ENCODE measurements around the gene HELZ.
"Not testable (repeated sequence)": the region's sequence is repeated elsewhere in the genome, so short reads cannot be mapped to it uniquely, and the experiment has no call there.

HELZ gene

DNA sequence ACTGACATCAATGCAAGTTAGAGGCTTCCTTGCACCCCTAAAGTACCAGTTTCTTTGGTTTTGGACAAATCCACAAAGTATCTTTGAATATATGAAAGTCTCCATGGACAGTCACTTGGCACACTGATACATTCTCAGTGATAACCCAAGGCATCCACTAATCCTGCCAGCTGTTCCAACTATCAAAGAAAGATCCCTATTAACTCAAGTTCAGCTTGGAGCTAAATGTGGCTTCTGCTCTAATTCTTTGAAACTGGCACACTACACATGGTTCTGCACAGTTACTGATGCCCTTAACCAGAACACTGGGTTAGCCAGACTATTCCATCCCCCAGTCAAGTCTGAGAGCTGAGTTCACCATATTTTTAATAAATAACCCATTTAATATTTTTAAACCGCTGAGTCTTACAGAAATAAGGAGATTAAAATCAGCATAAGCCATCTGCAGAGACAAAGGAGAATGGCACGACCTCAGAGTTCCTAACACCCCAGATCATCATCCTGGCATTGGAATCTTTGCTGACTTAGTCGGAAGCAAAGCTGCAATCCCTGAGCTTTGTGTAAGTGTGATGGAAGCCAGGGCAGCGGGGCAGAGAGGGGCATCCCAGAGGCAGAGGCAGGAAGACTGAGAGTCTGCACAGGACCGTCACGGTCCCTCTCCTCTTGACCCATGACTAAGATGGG lies 194.4 kb downstream of the HELZ start:
- DNase-seq (ENCODE audit: low read depth): no peak

DNA sequence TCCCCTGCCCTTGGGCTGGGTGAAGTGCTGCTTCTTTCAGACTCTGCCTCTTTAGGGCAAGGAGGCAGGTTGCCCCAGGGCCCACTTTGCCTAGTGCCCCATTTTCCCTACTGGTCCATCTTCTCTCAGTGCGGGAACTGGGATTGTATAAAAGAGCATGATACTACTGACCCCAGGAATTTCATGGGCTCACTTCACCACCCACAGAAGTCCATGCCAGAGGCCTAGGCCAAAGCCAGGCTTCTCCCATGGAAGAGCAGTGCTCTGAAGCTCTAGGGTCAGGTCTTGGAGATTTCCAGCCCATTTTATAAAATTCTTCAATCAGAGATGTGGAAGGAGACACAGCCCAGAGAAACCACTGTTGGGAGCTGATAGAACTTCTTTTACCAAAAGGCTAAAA lies 194.9 kb downstream of the HELZ start:
- DNase-seq (ENCODE audit: low read depth): no peak

DNA sequence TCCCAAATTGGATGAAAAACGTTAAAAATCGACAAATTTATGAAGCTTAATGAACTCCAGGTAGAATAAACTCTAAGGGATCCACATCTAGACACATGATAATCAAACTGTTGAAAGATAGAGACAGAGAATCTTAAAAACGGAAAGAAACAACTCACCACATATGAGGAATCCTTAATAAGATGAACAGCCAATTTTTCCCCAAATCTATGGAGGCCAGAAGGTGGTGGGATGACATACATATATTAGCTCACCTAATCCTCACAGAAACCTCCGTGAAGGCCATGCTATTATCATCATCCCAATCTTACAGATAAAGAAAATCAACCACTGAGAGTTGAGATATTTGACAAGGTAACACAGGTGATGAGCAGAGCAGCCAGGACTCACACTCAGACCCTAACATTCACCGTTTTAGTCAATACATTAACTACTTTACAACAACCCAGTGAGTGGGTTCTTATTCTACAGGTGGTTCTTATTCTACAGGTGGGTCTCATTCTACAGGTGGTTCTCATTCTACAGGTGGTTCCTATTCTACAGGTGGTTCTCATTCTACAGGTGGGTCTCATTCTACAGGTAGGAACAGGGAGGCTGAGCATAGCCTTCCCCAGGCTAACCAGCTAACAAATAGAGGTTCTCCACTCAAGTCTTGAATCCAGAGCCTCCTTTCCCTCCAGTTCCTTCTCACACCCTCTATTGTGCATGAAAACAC lies 195.8 kb downstream of the HELZ start:
- DNase-seq (ENCODE audit: low read depth): no peak

DNA sequence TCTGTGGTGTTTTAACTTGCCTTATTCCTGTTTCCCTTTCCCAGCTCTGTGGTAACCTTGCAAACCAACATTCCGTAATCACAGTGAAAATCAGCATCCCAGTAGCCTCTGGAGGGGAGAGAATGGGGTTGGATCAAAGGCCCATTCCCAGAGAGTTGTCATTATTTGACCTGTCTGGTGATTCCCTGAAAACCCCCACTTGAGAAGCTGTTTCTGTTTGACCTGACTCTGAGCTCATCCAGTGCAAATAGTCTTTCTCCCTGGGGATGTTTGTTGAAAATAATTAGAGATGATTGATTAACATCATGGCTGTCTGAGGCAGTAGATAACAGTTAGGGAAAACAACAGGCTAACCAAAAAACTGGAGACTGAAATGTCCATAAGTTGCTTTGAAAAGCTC lies 197.6 kb downstream of the HELZ start:
- no peak for DNase-seq (ENCODE audit: low read depth)

DNA sequence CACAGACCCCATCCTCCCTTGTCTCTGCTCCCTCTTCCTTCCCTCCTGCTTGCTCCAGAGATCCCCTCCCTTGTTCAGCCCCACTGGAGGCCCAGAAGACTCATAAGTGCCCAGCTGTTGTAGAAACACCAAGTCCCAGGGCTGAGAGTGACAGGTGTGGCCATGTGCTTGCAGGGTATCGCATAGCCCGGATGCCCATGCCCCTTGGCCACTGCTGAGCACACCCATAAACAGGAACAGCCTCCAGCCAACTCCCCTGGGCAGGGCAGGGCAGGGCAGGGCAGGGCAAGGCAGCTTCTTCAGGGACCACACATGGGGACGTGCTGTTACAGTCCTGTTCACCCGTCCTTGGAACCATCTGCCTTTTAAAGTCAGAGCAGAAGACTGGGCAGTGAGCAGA lies 198.6 kb downstream of the HELZ start:
- DNase-seq (ENCODE audit: low read depth): no peak

DNA sequence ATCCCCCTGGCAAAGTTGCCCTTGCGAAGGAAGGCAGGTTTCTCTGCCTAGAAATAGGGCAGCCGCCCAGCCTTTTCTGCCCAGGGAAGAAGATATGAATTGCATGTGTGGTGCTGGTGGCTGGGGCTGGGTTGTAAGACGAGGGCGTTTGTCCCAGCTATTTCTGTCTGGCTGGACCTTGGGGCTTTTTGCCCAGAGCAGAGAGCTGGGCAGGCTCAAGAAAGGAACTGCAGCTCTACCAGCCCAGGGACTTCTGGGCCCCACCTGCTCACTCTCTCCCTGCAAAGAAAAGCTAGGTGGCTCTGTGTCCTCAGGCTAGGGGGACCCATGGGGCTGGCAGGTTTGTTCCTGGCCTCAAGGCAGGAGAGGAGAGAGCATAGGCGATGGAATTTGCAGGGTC lies 200.1 kb downstream of the HELZ start:
- DNase-seq (ENCODE audit: low read depth): no peak

DNA sequence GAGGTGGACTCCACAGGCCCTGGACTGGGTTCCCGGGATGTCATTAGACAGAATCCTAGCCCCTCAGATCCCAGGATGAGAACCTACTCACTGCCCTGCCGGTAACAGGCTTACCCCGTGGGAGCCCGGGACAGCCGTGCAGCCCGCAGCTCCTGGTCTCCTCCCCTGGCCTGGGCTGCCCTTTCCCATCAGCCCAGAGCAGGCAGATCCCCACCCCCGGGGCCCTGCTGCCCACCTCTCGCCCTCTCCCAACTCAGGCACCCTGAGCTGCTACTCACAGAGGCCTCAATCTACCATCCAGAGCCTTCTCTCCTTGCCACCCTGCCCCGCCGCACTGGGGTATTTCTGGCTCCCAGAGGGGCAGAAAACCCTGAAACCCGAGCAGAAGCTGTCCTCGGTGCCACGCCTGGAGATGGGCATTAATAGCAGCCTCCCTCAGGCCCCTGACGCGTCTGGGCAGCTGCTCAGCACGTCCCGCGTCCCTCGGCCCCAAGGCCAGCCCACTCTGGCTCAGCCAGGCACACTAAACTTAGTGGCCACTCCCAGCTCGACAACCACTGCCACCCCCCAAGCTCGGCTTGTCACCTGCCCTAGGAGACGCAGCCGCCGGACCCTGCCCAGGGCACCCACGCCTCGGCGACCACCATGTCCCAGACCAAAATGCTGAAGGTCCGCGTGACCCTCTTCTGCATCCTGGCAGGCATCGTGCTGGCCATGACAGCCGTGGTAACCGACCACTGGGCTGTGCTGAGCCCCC lies 200.8 kb downstream of the HELZ start, which contains the start of gene CACNG1:
CACNG1 (plus strand) TSS at position 539 of the 757 bp plus-strand sequence; CDS start at position 646, 107 bp downstream.
- no peak for DNase-seq (ENCODE audit: low read depth)

DNA sequence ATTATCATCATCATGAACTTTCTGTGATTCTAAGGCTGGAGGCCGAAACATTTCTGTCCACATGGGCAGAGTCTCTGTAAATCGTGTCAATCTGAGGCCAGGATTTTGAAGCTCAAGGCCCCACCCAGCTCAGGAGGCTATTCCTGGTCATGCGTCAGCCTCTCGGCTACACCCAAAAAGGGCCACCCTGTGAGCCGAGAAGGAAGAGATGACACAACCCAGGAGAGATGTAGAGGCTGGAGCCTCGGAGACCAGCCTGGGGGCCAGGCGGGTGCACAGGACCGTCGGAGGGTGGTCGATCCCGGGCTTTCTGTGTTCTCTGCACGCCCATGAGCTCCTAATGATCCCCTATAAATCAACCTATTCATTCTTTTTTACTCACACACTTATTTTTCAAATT lies 201.7 kb downstream of the HELZ start:
- DNase-seq (ENCODE audit: low read depth): no peak

DNA sequence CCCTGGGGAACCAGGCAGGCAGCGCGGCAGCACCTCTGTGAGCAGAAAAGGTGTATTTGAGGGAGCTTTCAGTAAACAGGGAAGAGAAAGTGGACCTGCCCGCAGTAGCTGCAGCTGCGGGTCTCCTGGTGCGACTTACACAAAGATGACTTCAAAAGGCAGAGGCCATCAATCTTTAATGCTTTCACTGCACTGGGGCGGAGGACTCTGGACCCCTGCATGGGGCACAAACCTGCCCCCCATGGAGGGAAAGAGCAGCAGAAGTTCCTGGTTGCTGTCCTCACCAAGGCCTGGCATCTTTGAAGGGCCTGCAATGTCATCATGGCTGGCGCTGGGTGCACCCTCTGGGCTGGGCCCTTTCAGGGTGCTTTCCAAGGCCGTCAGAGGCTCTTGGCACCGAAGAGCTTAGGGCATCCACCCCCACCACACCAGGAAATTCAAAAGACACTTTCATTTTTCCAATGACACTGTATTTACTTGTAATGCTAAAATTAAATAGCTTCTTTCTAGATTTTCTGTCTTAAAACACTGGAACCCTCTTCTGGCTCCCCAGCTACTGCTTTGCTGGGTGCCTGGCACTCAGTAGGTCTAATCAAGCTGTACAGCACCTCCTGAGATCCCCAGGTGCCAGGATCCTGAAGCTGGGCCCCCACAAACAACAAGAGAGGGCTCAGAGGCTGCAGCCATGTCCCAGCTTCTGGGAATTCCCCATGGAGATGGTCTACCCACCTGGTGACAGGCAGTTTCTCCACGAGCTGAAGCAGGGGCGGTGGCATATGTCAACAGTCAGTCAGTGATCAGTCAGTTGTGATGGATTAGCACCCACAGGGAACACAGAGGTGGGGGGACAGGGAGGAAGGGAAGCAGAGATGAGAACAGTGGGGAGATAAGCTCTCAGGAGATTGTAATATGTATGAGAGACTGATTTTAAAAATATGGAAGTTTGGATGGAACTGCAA lies 202.8 kb downstream of the HELZ start:
- no peak for DNase-seq (ENCODE audit: low read depth)

DNA sequence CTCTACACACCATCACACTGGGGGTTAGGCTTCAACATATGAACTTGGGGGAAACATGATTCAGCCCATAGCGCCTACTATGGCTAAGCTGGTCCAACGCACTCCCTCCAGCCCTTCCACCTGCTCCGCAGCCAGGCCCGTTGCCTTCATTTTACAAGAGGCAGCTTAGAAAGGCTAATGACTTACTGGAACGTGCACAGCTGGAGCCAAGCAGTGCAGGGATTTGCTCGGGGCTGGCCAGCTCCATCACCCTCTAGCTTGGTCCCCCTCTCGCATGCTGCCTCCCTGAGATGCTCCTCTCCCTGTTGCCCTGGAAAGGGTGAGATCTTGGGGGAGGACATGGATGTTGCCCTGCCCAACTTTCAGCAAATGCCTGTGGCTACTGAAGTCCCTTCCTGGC lies 203.5 kb downstream of the HELZ start:
- no peak for DNase-seq (ENCODE audit: low read depth)

DNA sequence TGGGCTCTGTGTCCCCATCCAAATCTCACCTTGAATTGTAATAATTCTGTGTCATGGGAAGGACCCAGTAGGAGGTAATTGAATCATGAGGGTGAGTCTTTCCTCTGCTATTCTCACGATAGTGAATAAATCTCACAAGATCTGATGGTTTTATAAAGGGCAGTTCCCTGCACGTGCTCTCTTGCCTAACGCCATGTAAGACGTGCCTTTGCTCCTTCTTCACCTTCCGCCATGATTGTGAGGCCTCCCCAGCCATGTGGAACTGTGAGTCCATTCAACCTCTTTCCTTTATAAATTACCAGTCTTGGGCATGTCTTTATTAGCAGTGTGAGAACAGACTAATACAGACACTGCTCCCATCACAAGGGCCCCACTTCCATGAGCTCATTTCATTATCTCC lies 203.9 kb downstream of the HELZ start:
- not testable (repeated sequence) for DNase-seq (ENCODE audit: low read depth)

DNA sequence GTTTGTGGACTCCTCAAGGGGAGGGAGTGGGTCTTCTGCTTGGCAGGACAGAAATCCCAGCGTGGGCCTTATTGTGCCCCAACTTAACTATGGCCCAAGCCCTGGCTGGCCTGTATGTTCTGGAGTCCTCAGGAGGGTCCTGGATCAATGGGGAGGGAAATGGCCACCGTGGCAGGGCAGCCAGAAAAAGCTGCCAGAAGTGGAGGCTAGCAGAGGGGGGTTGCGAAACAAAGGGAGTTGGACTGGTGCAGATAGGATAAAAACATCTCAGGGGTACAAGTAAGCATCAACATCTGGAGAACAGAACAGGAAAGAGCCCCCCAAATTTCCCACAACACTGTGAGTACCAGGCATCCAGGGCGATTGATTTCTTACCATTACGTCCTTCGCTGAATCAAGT lies 204.3 kb downstream of the HELZ start:
- DNase-seq (ENCODE audit: low read depth): no peak

DNA sequence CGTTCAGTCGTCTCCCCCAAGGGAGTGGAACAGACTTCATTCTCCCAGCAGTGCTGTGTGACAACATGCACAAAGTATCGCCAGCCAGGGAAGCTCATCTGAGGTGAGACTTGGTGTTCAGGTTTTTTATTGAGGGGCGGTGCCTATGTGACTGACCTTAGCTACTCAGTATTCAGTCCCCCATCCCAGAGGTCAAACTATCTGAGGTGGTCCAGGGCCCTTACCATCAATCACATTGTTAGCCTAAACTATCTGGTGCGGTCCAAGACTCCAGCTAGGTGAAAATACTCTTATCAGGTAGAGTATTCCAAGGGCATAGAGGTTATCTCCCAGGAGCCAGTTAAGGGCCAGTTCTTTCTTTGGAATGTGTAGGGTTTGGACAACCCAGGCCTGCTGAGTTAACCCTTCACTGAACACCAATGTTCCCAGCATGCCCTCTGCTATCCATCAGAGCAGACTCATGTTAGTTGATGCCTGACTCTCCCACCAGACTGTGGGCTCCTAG lies 206.1 kb downstream of the HELZ start:
- DNase-seq (ENCODE audit: low read depth): no peak

DNA sequence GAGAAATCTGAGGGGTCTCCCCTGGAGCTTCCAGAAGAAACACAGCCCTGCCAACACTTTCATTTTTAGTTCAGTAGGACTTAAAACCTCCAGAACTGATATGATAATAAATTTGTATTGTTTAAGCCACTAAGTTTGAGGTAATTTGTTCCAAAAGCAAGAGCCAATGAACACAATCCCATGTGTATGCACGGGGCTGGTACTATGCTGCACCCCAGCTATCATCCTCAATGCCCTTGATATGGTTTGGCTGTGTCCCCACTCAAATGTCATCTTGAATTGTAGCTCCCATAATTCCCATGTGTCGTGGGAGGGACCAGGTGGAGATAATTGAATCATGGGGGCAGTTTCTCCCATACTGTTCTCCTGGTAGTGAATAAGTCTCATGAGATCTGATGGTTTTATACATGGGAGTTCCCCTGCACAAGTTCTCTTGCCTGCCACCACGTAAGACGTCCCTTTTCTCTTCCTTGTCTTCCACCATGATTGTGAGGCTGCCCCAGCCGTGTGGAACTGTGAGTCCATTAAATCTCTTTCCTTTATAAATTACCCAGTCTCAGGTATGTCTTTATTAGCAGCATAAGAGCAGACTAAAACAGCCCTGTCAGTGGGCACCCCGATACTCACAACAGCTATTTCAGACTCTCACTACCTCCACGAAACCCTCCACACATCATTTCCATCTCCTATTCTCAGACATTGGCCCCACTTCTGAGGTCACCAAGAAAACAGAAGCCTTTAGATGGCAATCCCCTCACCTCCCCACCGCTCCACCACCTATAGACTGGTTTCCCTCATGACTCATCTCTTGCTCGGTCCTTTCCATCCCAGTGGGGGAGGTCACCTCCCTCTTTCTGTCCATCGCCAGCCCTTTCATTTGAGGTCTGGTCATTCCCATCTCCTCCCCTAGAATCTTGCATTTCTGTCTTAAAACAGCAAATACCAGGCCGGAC lies 209.6 kb downstream of the HELZ start:
- DNase-seq (ENCODE audit: low read depth): no peak

DNA sequence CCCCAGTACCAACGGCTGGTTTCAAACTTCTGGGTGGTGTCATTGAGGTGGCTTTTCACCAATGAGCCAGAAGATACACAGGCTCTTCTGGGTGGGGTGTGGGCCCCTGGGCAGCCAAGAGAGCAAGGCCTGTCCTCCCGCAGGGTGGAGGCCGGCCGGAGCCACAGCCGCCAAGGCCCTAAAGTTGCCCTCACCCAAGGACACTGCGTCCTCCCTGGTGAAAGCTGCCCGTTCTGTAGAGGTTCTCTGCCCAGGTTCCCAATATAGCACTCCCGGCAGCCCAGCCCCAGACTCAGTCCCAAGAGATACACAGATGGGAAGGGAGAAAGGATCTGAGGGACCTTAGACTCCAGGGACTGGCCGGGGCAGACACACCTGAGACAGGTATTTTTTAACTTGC lies 211.4 kb downstream of the HELZ start:
- no peak for DNase-seq (ENCODE audit: low read depth)

DNA sequence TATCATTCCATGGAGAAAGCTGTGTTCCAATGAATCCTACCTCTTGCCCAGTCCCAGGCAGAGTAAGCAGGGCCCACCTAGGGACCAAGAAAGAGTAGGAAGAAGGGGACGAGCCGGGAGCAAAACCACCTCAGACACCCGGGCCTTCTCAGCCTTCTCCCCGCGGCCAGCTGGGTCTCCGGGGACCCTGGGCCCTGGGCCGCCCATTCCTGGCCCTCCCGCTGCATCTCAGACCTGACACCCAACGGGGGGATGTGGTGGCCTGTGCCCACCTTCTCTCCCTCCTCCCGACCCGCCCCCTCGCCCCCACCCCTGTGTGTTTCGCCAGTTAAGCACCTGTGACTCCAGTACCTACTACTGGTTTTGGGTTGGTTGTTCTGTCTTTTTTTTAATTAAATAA lies 212.0 kb downstream of the HELZ start:
- DNase-seq (ENCODE audit: low read depth): no peak

DNA sequence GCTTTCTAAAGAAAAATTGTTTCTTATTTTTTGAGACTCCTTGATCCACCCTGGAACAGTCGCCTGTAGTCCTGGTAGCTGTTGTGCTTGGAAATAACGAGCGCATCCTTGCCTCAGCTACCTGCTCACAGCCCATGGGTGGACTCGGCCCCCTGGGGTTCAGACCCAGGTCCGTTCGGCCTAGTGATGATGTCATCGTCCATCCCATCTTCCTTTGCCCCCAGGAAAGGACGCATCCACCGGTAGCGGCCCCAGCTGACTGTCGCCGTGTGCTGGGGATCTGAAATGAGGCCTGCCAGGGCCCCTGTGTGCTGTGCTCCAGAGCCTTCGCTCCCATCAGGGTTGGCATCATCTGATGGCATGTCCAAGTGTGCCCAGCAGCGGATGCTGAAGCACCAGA lies 212.6 kb downstream of the HELZ start:
- no peak for DNase-seq (ENCODE audit: low read depth)

DNA sequence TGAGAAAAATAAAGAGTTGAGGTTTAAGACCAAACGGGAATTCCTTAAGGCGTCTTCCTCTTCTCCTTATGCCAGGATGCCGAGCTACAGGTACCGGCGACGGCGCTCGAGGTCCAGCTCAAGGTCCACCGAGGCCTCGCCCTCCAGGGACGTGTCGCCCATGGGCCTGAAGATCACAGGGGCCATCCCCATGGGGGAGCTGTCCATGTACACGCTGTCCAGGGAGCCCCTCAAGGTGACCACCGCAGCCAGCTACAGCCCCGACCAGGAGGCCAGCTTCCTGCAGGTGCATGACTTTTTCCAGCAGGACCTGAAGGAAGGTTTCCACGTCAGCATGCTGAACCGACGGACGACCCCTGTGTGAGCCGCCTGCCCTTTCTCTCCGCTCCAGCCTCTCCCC lies 214.4 kb downstream of the HELZ start:
- DNase-seq (ENCODE audit: low read depth): no peak

DNA sequence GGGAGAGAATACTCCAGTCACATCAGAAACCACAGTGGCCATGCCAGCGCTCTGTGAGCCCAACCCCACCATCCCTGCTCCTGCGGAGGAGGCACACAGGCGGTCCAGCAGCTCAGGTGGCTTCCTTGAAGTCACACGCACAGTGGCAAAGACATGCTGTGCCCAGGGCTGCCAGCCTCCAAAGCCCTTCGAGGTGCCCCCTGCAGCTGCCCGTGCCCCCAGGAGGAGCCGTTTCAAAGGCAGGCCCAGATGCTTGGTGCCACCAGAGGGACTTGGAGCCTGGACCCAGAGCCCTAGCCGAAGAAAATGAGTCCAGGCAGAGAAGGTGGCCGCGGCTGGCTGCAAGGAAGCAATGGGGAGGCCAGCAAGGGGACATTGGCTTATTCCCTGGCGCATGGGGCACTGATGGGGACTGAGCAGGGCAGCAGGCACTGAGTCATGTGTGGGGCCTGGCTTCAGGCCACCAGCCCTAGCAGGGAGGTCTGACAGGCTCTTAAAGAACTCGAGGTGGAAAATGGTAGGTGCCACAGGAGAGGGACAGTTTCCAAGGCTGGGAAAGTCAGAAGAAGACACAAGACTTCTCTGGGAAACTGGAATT lies 217.9 kb downstream of the HELZ start:
- DNase-seq (ENCODE audit: low read depth): no peak

DNA sequence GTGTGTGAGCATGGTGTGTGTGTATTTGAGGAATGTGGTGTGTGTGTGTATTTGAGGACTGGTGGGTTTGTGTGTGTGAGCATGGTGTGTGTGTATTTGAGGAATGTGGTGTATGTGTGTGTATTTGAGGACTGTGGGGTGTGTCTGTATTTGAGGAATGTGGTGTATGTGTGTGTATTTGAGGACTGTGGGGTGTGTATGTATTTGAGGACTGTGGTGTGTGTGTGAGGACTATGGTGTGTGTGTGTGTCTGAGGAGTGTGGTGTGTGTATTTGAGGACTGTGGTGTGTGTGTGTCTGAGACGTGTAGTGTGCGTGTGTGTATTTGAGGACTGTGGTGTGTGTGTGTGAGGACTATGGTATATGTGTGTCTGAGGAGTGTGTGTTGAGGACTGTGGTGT lies 218.7 kb downstream of the HELZ start:
- no peak for DNase-seq (ENCODE audit: low read depth)

All from GM04504 (cell line).